Subcutaneous adipose tissue (tissue), 4 donors: Measurements from ENCODE around the gene SLC22A7. TPM values are rescaled to one million over a fixed set of nuclear protein-coding genes. Genes with fewer than 3 reads are reported as not detected.

Experiments
- total RNA-seq, 4 donors: library from RNA; depleted of rRNA; stranded (reverse); fragments of >200 nt; gene quantifications; one replicate each; pipeline ENCODE4 v1.1.0, GENCODE V29; 2016
- TF ChIP-seq, protein P1 (sequence below): fragments of 450-650 bp; IDR thresholded peaks from one replicate; pipeline ENCODE4 v1.5.1; 2016; ENCODE audit warnings: low read depth, mild to moderate bottlenecking, control low read depth, antibody characterized with exemption, moderate library complexity

Gene SLC22A7
- total RNA-seq, 4 donors from 2014 or later: not detected

DNA sequence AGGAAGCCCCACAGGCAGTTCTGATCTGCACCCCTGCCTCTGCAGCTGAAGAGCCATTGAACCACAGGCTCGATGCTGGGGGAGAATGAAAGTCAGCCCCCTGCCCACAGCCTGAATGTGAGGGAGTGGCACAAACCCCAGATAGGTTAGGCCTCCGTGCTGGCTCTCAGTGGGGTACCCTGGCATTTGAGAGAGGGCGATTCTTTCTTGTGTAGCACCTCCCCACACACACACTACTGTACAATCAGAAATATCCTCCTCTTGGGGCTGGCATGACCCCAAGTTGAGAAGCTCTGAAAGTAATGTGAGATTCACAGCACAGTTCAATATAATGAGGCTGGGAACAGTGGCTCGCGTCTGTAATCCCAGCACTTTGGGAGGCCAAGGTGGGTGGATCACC, 36.9 kb upstream of the SLC22A7 start:
- TF ChIP-seq, protein P1, sequence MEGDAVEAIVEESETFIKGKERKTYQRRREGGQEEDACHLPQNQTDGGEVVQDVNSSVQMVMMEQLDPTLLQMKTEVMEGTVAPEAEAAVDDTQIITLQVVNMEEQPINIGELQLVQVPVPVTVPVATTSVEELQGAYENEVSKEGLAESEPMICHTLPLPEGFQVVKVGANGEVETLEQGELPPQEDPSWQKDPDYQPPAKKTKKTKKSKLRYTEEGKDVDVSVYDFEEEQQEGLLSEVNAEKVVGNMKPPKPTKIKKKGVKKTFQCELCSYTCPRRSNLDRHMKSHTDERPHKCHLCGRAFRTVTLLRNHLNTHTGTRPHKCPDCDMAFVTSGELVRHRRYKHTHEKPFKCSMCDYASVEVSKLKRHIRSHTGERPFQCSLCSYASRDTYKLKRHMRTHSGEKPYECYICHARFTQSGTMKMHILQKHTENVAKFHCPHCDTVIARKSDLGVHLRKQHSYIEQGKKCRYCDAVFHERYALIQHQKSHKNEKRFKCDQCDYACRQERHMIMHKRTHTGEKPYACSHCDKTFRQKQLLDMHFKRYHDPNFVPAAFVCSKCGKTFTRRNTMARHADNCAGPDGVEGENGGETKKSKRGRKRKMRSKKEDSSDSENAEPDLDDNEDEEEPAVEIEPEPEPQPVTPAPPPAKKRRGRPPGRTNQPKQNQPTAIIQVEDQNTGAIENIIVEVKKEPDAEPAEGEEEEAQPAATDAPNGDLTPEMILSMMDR: no peak

DNA sequence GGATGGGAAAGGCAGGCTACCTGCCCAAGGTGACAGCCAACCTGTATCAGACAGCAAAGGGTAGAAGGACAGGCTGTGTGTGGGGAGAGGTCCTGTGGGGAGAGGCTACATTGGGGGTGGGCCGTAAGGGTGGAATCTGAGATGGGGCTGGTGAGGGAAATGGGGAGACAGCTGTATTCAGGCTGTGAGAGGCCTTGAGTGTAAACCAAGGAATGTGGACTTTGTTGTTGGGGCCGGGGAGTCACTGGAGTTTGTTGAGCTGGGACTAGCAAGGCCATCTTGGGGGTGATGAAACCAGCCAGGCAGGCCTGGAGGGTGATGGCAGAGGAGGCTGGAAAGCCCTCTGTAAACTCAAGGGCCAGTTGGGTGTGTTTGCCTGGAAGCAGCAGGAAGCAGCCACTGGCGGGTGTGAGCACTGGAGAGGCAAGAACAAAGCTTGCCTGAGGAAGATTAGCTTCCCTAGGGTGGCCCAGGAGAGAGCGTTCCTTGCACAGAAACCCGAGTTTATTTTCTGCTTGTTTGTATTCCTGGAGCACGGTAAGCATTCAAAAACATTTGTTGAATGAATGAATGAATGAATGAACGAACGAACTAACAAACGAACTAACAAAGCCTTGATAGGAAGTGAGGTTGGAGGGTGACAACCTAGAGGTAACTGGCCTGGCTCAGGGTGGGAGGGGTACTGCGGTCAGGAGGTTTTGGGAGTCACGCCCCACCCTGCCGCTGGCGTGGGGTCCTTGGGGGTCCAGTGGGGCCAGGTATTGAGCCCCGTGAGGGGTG, 35.9 kb upstream of the SLC22A7 start:
- TF ChIP-seq, protein P1: no peak

DNA sequence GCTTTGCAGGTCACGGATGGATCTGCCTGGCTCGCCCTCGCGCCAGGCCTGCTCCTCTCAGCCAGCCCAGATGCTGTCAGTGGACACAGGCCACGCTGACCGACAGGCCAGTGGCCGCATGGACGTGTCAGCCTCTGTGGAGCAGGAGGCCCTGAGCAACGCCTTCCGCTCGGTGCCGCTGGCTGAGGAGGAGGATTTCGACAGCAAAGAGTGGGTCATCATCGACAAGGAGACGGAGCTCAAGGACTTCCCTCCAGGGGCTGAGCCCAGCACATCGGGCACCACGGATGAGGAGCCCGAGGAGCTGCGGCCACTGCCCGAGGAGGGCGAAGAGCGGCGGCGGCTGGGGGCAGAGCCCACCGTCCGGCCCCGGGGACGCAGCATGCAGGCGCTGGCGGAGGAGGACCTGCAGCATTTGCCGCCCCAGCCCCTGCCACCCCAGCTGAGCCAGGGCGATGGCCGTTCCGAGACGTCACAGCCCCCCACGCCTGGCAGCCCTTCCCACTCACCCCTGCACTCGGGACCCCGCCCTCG, 35.2 kb upstream of the SLC22A7 start:
- TF ChIP-seq, protein P1: no peak

DNA sequence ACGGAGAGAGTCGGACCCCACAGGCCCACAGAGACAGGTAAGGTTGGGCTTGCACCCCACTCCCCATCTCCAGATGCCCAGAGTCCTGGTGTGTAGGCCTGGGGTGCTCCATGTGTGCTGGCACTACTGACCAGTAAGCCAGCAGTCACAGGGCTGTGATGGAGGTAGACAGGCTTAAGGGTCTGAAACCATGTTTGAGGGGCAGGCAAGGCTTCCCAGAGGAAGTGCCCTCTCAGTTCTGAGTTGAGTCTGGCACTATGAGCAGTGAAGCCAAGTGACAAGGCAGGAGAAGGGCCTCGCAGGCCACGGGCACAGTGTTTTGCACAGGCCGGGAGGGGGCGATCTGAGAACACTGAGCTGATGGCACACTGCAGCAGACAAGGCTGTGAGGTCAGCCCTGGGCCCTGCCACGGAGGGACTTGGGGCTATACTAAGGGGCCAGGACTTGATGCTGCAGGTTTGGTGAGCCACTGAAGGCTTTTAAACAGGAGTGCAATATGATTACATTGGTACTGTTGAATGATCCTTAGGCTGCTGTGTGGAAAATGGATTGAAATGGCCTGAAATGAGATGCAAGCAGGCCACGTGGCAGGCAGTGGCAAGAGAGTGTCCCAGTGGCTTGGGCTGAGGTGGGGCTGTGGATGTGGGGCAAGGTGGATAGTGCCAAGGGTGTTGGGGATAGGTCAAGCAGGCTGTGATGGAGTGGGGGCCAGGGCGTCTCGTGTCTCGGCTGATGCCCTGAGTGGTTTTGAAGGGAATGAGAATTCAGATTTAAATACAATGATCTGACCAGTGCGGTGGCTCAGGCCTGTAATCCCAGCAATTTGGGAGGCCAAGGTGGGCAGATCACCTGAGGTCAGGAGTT, 34.5 kb upstream of the SLC22A7 start:
- TF ChIP-seq, protein P1: no peak

DNA sequence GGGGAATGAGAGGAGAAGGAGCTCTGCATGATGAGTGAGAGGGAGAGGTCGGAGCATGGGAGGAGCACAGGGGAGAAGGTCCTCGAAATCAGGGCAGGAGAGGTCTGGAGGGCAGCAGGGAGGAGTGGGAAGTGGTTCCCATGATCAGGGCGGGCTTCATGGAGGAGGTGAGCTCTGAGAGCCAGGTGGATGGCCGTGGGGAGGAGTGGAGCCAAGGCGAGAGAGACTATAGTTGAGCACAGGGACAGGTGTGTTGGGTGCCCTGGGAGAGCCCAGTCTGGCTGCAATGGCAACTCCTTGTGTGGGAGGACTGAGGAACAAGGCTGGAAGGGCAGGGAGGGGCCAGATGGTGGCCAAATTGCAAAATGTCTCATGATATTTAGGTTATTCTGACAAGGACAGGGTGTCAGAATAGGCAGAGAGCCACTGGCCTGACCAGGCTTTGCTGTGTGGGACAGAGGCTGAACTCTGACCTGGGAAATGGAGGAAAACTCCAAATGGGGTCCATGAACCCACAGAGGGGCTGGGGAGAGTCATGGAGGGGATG, 33.4 kb upstream of the SLC22A7 start:
- TF ChIP-seq, protein P1: no peak

DNA sequence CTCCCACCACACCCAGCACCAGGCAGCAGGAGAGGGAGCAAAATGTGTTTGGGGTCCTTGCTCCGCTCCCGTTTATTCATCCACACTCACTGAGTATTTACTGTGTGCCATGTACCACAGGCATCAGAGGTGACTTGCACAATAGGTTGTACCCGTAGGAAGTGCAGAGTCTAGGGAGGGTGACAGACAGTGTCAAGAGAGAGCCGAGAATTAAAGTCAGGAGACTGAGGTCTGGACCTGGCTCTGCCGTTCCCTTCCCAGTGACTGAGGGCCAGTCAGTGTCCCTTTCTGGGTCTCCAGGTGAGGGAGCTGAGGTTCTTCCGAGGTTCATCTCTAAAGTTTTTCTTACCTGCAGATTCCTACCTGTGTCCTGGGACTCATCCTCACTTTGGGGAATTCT, 32.5 kb upstream of the SLC22A7 start:
- TF ChIP-seq, protein P1: no peak
